ENCODE results near the gene GINS2. TPM values are rescaled to one million over a fixed set of nuclear protein-coding genes. Genes with fewer than 3 reads are reported as not detected.

Gene GINS2
- total RNA-seq, 2 experiments from 2014 or later: 59.9 to 62.9 TPM

- CTCF ChIA-PET: no interaction called here
- DNase-seq: no peak
- peaks cover 6% of the 10 kb centered on the region for H3K9me3 Mint-ChIP-seq
Observed at GRCh38 chr16:85633888-85634287, 54.9 kb downstream of the GINS2 start.

GRCh38 chr16:85633438-85633743 is 55.4 kb downstream of the GINS2 start:
- intact Hi-C loops (cut with micrococcal nuclease): no loop called here
- no peak overlapping the region for H3K27ac Mint-ChIP-seq
- CTCF ChIA-PET: no interaction called here
- peaks cover 11% of the 10 kb centered on the region for H3K36me3 Mint-ChIP-seq (ENCODE audit: low read depth)
- DNase-seq: no peak
- H3K9me3 Mint-ChIP-seq: peaks cover 6% of the 10 kb centered on the region
- no peak for TF ChIP-seq CTCF (IDR thresholded peaks at IDR 0.05)
- ATAC-seq: no peak
- POLR2A ChIA-PET: no interaction called here
- no peak overlapping the region for H3K4me3 Mint-ChIP-seq
- no peaks in the 10 kb centered on the region for H3K27me3 Mint-ChIP-seq
- H3K4me1 Mint-ChIP-seq (ENCODE audit: low read depth): no peaks in the 10 kb centered on the region

More at GRCh38 chr16:85633888-85634287, 54.9 kb downstream of the GINS2 start:
- Mint-ChIP-seq H3K27me3 (no peaks in the 10 kb centered on the region), H3K27ac (no peak overlapping the region), H3K36me3 (ENCODE audit: low read depth) (peaks cover 7% of the 10 kb centered on the region), H3K4me3 (no peak overlapping the region), H3K4me1 (ENCODE audit: low read depth) (no peaks in the 10 kb centered on the region)
- POLR2A ChIA-PET: no interaction called here
- no peak for ATAC-seq
- intact Hi-C loops (cut with micrococcal nuclease): no loop called here
- no peak for TF ChIP-seq CTCF (IDR thresholded peaks at IDR 0.05)

GRCh38 chr16:85632709-85633437 is 55.9 kb downstream of the GINS2 start:
- no peak overlapping the region for H3K27ac Mint-ChIP-seq
- peaks cover 6% of the 10 kb centered on the region for H3K9me3 Mint-ChIP-seq
- intact Hi-C loops (cut with micrococcal nuclease): no loop called here
- H3K4me1 Mint-ChIP-seq (ENCODE audit: low read depth): no peaks in the 10 kb centered on the region
- ATAC-seq (no peak), DNase-seq (no peak)
- ChIA-PET CTCF (interaction anchor here (0.6 kb wide), 2 partner anchors 26 to 212 kb away, joined by 3 read pairs; no protein-coding TSS in a partner anchor), POLR2A (interaction anchor here (0.5 kb wide), 1 partner anchor 275 kb away, joined by 3 read pairs; no protein-coding TSS in a partner anchor)
- no peak overlapping the region for H3K4me3 Mint-ChIP-seq
- TF ChIP-seq CTCF (IDR thresholded peaks at IDR 0.05): no peak
- peaks cover 11% of the 10 kb centered on the region for H3K36me3 Mint-ChIP-seq (ENCODE audit: low read depth)
- H3K27me3 Mint-ChIP-seq: no peaks in the 10 kb centered on the region

GRCh38 chr16:85631802-85632393 is 56.9 kb downstream of the GINS2 start:
- ATAC-seq (no peak), DNase-seq (no peak)
- intact Hi-C loops (cut with micrococcal nuclease): no loop called here
- CTCF ChIA-PET: interaction anchor here (0.5 to 1.3 kb wide), 5 partner anchors 15 to 218 kb away, joined by 3 read pairs; no protein-coding TSS in a partner anchor
- POLR2A ChIA-PET: interaction anchor here (0.5 kb wide), 1 partner anchor 275 kb away, joined by 3 read pairs; no protein-coding TSS in a partner anchor
- Mint-ChIP-seq H3K4me3 (no peak overlapping the region), H3K27me3 (no peaks in the 10 kb centered on the region), H3K9me3 (peaks cover 6% of the 10 kb centered on the region), H3K4me1 (ENCODE audit: low read depth) (peaks cover 4% of the 10 kb centered on the region), H3K36me3 (ENCODE audit: low read depth) (peaks cover 11% of the 10 kb centered on the region), H3K27ac (peak overlapping the region; percentile 13)
- TF ChIP-seq CTCF (IDR thresholded peaks at IDR 0.05): no peak

- H3K36me3 Mint-ChIP-seq (ENCODE audit: low read depth): peaks cover 11% of the 10 kb centered on the region
- H3K9me3 Mint-ChIP-seq: peaks cover 6% of the 10 kb centered on the region
- H3K4me1 Mint-ChIP-seq (ENCODE audit: low read depth): peaks cover 9% of the 10 kb centered on the region
- intact Hi-C loops (cut with micrococcal nuclease): no loop called here
- DNase-seq (no peak), ATAC-seq (no peak)
- ChIA-PET CTCF (interaction anchor here (0.5 to 1.5 kb wide), 6 partner anchors 14 to 217 kb away, joined by 3 to 4 read pairs (median 3); no protein-coding TSS in a partner anchor), POLR2A (no interaction called here)
- no peak overlapping the region for H3K27ac Mint-ChIP-seq
- no peak overlapping the region for H3K4me3 Mint-ChIP-seq
- TF ChIP-seq CTCF (IDR thresholded peaks at IDR 0.05): no peak
- H3K27me3 Mint-ChIP-seq: no peaks in the 10 kb centered on the region
Observed at GRCh38 chr16:85631230-85631629, 57.5 kb downstream of the GINS2 start.

Measured in activated CD8-positive, alpha-beta T cell treated with anti-CD3 and anti-CD28 coated beads for 36 hours (primary cell).